ENCODE data around the gene FBXO5.

DNA sequence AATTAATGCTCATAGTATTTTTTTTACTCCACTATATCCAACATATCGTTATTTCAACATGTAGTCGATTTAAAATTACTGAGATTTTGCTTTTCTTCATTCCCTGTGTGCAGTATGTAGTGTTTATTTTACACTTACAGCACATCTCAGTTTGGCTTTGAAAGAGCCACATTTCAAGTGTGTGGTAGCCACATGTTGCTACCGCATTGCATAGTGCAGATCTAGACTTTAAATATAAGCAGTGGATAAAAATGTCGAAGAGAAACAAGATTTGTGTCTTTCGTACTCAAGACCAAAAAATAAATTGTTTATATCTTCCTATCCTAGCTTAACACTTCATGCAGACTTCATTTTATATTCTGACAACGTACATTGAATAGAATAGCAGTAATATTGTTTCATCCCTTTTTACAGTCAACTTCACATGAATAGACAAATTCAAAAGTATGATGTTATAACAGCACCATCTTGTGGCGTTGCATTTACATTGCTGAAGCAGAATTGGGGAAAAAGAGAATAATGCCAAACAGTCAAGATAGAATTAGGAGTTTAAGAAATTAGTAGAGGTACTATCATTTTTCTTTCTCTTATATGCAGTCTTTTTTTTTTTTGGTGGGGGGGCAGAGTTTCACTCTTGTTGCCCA lies 29.9 kb downstream of the FBXO5 start:
- TF ChIP-seq EZH2 (IDR thresholded peaks at IDR 0.05; ENCODE audit: insufficient read depth, poor library complexity, severe bottlenecking) = no peak
- TF ChIP-seq EZH2phosphoT487 (IDR thresholded peaks at IDR 0.05; ENCODE audit: insufficient read depth, low read depth) = no peak

Measured in GM23248 (cell line).